Panc1 (cell line): Measurements from ENCODE around the gene USH2A.

ENCODE experiments used
- CTCF ChIP-seq: fragments of 450-650 bp; IDR thresholded peaks from 2 replicates; pipeline ENCODE4 v1.5.1; 2017; ENCODE audit warnings: mild to moderate bottlenecking
- TF ChIP-seq, protein P1 (sequence below), 2 experiments: IDR thresholded peaks; 2 replicates each; pipeline ENCODE4 v1.6.1; 2011 to 2012; ENCODE audit warnings: low read depth in 2 of 2, control low read depth in 1 of 2, low read length in 1 of 2, mild to moderate bottlenecking in 1 of 2, moderate library complexity in 1 of 2; ENCODE audit not compliant: insufficient read depth in 1 of 2

DNA sequence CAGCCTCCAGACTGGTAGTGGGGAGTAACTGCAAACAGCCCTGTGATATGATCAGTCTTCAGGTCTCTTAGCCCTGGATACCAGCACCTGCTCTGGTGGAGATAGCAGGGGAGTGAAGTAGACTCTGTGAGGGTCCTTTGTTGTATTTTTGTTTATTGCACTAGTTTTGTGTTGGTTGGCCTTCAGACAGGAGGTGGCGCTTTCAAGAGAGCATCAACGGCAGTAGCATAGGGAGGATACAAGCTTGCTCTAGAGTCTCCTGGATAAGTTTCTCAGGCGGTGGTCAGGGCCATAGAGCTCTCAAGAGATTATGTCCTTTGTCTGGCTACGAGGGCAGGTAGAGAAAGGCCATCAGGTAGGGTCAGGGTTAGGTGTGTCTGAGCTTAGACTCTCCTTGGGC is 116.4 kb downstream of the USH2A start:
- no peak for TF ChIP-seq CTCF
- TF ChIP-seq, protein P1, sequence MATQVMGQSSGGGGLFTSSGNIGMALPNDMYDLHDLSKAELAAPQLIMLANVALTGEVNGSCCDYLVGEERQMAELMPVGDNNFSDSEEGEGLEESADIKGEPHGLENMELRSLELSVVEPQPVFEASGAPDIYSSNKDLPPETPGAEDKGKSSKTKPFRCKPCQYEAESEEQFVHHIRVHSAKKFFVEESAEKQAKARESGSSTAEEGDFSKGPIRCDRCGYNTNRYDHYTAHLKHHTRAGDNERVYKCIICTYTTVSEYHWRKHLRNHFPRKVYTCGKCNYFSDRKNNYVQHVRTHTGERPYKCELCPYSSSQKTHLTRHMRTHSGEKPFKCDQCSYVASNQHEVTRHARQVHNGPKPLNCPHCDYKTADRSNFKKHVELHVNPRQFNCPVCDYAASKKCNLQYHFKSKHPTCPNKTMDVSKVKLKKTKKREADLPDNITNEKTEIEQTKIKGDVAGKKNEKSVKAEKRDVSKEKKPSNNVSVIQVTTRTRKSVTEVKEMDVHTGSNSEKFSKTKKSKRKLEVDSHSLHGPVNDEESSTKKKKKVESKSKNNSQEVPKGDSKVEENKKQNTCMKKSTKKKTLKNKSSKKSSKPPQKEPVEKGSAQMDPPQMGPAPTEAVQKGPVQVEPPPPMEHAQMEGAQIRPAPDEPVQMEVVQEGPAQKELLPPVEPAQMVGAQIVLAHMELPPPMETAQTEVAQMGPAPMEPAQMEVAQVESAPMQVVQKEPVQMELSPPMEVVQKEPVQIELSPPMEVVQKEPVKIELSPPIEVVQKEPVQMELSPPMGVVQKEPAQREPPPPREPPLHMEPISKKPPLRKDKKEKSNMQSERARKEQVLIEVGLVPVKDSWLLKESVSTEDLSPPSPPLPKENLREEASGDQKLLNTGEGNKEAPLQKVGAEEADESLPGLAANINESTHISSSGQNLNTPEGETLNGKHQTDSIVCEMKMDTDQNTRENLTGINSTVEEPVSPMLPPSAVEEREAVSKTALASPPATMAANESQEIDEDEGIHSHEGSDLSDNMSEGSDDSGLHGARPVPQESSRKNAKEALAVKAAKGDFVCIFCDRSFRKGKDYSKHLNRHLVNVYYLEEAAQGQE (IDR thresholded peaks at IDR 0.05; ENCODE audit: insufficient read depth in 1 of 2, low read depth in 2 of 2, low read length in 1 of 2): no peak
